ENCODE measurements around the gene UROC1.

DNA sequence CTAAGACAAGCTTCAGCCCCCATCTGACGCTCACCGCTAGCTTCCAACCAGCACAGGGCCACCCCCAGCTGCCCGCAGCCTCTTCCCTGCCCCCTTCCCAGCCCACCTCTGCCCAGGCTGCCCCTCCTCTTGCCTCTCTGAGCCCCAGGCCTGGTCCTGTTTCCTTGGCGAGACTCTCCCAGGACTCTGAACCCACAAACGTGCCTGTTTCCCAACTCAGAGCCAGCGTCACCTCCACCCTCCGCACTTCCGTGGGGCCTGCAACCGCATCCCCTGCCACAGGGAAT lies 76.9 kb downstream of the UROC1 start:
- TF ChIP-seq EZH2 (IDR thresholded peaks at IDR 0.05) (no peak), POLR2AphosphoS5 (IDR thresholded peaks at IDR 0.05; ENCODE audit: borderline replicate concordance, low read depth, low read length) (no peak)

Data from SK-N-MC (cell line).